Measurements from ENCODE around the gene MAP4K3. TPM values are rescaled to one million over a fixed set of nuclear protein-coding genes. Genes with fewer than 3 reads are reported as not detected.

The MAP4K3 gene
- total RNA-seq, 3 donors from 2014 or later = 32.7 to 50.4 (median 39.9) TPM

- ATAC-seq (no peak), DNase-seq (no peak)
- Histone ChIP-seq H3K9me3 (no peaks in the 10 kb centered on the region), H3K4me1 (ENCODE audit: low read depth) (no peaks in the 10 kb centered on the region), H3K4me3 (no peak overlapping the region), H3K36me3 (ENCODE audit: low read depth) (no peaks in the 10 kb centered on the region)
- no peak for TF ChIP-seq CTCF (IDR thresholded peaks at IDR 0.05)
- intact Hi-C loops (cut with DNase I, micrococcal nuclease) = no loop called here
Measured at GRCh38 chr2:39308778-39309177, 128.3 kb downstream of the MAP4K3 start.

- TF ChIP-seq CTCF (IDR thresholded peaks at IDR 0.05) = no peak
- intact Hi-C loops (cut with DNase I, micrococcal nuclease) = no loop called here
- Histone ChIP-seq H3K4me3 (no peak overlapping the region), H3K36me3 (ENCODE audit: low read depth) (no peaks in the 10 kb centered on the region), H3K9me3 (no peaks in the 10 kb centered on the region), H3K4me1 (ENCODE audit: low read depth) (no peaks in the 10 kb centered on the region)
- ATAC-seq (no peak), DNase-seq (no peak)
Measured at GRCh38 chr2:39306626-39307025, 130.5 kb downstream of the MAP4K3 start.

GRCh38 chr2:39304729-39305128 lies 132.4 kb downstream of the MAP4K3 start:
- TF ChIP-seq CTCF (IDR thresholded peaks at IDR 0.05) = no peak
- DNase-seq (no peak), ATAC-seq (no peak)
- intact Hi-C loops (cut with DNase I, micrococcal nuclease) = no loop called here
- no peaks in the 10 kb centered on the region for H3K36me3 ChIP-seq (ENCODE audit: low read depth)
- H3K4me1 ChIP-seq (ENCODE audit: low read depth) = no peaks in the 10 kb centered on the region
- no peaks in the 10 kb centered on the region for H3K9me3 ChIP-seq
- no peak overlapping the region for H3K4me3 ChIP-seq

- ATAC-seq = no peak
- Histone ChIP-seq H3K9me3 (no peaks in the 10 kb centered on the region), H3K4me3 (no peak overlapping the region)
Measured at GRCh38 chr2:39304200-39304599, 132.9 kb downstream of the MAP4K3 start.

GRCh38 chr2:39301352-39301751 lies 135.7 kb downstream of the MAP4K3 start:
- H3K36me3 ChIP-seq (ENCODE audit: low read depth) = no peaks in the 10 kb centered on the region
- H3K9me3 ChIP-seq = no peaks in the 10 kb centered on the region
- DNase-seq = no peak
- H3K4me1 ChIP-seq (ENCODE audit: low read depth) = no peaks in the 10 kb centered on the region
- no peak for TF ChIP-seq CTCF (IDR thresholded peaks at IDR 0.05)
- intact Hi-C loops (cut with DNase I, micrococcal nuclease) = no loop called here
- ATAC-seq = no peak
- no peak overlapping the region for H3K4me3 ChIP-seq

More at GRCh38 chr2:39304200-39304599, 132.9 kb downstream of the MAP4K3 start:
- intact Hi-C loops (cut with DNase I, micrococcal nuclease) = no loop called here
- Histone ChIP-seq H3K36me3 (ENCODE audit: low read depth) (no peaks in the 10 kb centered on the region), H3K4me1 (ENCODE audit: low read depth) (no peaks in the 10 kb centered on the region)
- no peak for TF ChIP-seq CTCF (IDR thresholded peaks at IDR 0.05)
- DNase-seq = no peak
